Spinal cord (tissue), 10 donors: ENCODE results near the gene SMAD1. TPM values are rescaled to one million over a fixed set of nuclear protein-coding genes. Genes with fewer than 3 reads are reported as not detected.

Experiments
- DNase-seq, 6 donors: peaks; one replicate each; pipeline versions ENCODE4 v3.0.0 to v3.0.0-alpha.2; 2013 to 2015; ENCODE audit warnings: low spot score in 6 of 6, low read depth in 4 of 6
- H3K27ac ChIP-seq: one replicate; pipeline ENCODE4 v1.5.1; 2013; ENCODE audit warnings: low read depth, low read length, control low read depth
- H3K27me3 ChIP-seq: one replicate; pipeline ENCODE4 v1.6.1; 2013; ENCODE audit warnings: low read length; ENCODE audit not compliant: control insufficient read depth, insufficient read depth
- H3K36me3 ChIP-seq: one replicate; pipeline ENCODE4 v1.6.1; 2013; ENCODE audit warnings: low read length; ENCODE audit not compliant: control insufficient read depth, insufficient read depth
- H3K4me1 ChIP-seq: one replicate; pipeline ENCODE4 v1.6.1; 2013; ENCODE audit warnings: low read length; ENCODE audit not compliant: control insufficient read depth, insufficient read depth
- H3K4me3 ChIP-seq: one replicate; pipeline ENCODE4 v1.5.1; 2013; ENCODE audit warnings: low read depth, low read length, control low read depth
- H3K9me3 ChIP-seq: one replicate; pipeline ENCODE4 v1.6.1; 2013; ENCODE audit warnings: low read length; ENCODE audit not compliant: control insufficient read depth, insufficient read depth
- WGBS: methylation state at CpG from one replicate; pipeline ENCODE4 v1.1.5; 2013; ENCODE audit warnings: missing lambda C conversion rate; ENCODE audit not compliant: insufficient coverage; 5-methylcytosine and 5-hydroxymethylcytosine counted together
- polyA plus RNA-seq, 2 donors: library from polyadenylated mRNA; unstranded; fragments of 120-200 nt; gene quantifications; one replicate each; pipeline ENCODE4 v1.2.1, GENCODE V29; 2013; ENCODE audit not compliant: insufficient read length in 2 of 2
- total RNA-seq, 2 donors: library from RNA; depleted of rRNA in 1 of 2; stranded (reverse); fragments of 120-200 nt in 1 of 2; fragments of >200 nt in 1 of 2; gene quantifications; one replicate each; pipeline versions ENCODE4 v1.2.3 to v1.2.4, GENCODE V29; 2013 to 2014
- donor health status: healthy.

Gene SMAD1
- total and polyA plus RNA-seq, 4 donors = 33.8 to 47.7 (median 41.6) TPM

- Histone ChIP-seq H3K4me3 (no peak overlapping the region), H3K27ac (no peak overlapping the region), H3K9me3 (no peaks in the 10 kb centered on the region), H3K36me3 (no peaks in the 10 kb centered on the region), H3K27me3 (no peaks in the 10 kb centered on the region), H3K4me1 (no peaks in the 10 kb centered on the region)
- 83% methylated on average over 2 of the region's 9 CpGs for WGBS
- no peak for DNase-seq
These were observed 3.5 kb downstream of the SMAD1 start for GRCh38 chr4:145485120-145485519.

- H3K27me3 ChIP-seq = no peaks in the 10 kb centered on the region
- H3K36me3 ChIP-seq = no peaks in the 10 kb centered on the region
- H3K4me1 ChIP-seq = no peaks in the 10 kb centered on the region
- DNase-seq = no peak
- WGBS = no CpG with 5 or more reads among the region's 3 CpGs
- no peak overlapping the region for H3K4me3 ChIP-seq
- H3K9me3 ChIP-seq = no peaks in the 10 kb centered on the region
- no peak overlapping the region for H3K27ac ChIP-seq
These were observed 5.0 kb downstream of the SMAD1 start for GRCh38 chr4:145486603-145487002.

GRCh38 chr4:145487631-145488030, 6.0 kb downstream of the SMAD1 start:
- H3K36me3 ChIP-seq = no peaks in the 10 kb centered on the region
- DNase-seq = no peak
- no peak overlapping the region for H3K27ac ChIP-seq
- no peaks in the 10 kb centered on the region for H3K4me1 ChIP-seq
- no CpG with 5 or more reads among the region's 3 CpGs for WGBS
- no peaks in the 10 kb centered on the region for H3K27me3 ChIP-seq
- no peak overlapping the region for H3K4me3 ChIP-seq
- H3K9me3 ChIP-seq = no peaks in the 10 kb centered on the region

GRCh38 chr4:145488310-145488709, 6.7 kb downstream of the SMAD1 start:
- no peaks in the 10 kb centered on the region for H3K36me3 ChIP-seq
- no peaks in the 10 kb centered on the region for H3K4me1 ChIP-seq
- no peak overlapping the region for H3K4me3 ChIP-seq
- DNase-seq = no peak
- no peaks in the 10 kb centered on the region for H3K9me3 ChIP-seq
- no CpG with 5 or more reads among the region's 2 CpGs for WGBS
- H3K27me3 ChIP-seq = no peaks in the 10 kb centered on the region
- H3K27ac ChIP-seq = no peak overlapping the region

- Histone ChIP-seq H3K27me3 (no peaks in the 10 kb centered on the region), H3K9me3 (no peaks in the 10 kb centered on the region), H3K4me3 (no peak overlapping the region), H3K27ac (no peak overlapping the region), H3K36me3 (no peaks in the 10 kb centered on the region), H3K4me1 (no peaks in the 10 kb centered on the region)
- WGBS = 94% methylated on average over 3 of the region's 3 CpGs
- no peak for DNase-seq
These were observed 7.9 kb downstream of the SMAD1 start for GRCh38 chr4:145489556-145489955.

- 83% methylated on average over 1 of the region's 1 CpG for WGBS
- Histone ChIP-seq H3K36me3 (no peaks in the 10 kb centered on the region), H3K4me3 (no peak overlapping the region), H3K4me1 (no peaks in the 10 kb centered on the region), H3K27me3 (no peaks in the 10 kb centered on the region), H3K27ac (no peak overlapping the region), H3K9me3 (no peaks in the 10 kb centered on the region)
- DNase-seq = no peak
These were observed 8.7 kb downstream of the SMAD1 start for GRCh38 chr4:145490361-145490760.

GRCh38 chr4:145490796-145491195, 9.1 kb downstream of the SMAD1 start:
- no peaks in the 10 kb centered on the region for H3K4me1 ChIP-seq
- no peak overlapping the region for H3K27ac ChIP-seq
- H3K9me3 ChIP-seq = no peaks in the 10 kb centered on the region
- H3K4me3 ChIP-seq = no peak overlapping the region
- no peaks in the 10 kb centered on the region for H3K27me3 ChIP-seq
- WGBS = no CpG with 5 or more reads among the region's 1 CpG
- no peak for DNase-seq
- H3K36me3 ChIP-seq = no peaks in the 10 kb centered on the region

- no peak for DNase-seq
- WGBS = 100% methylated on average over 2 of the region's 3 CpGs
- no peaks in the 10 kb centered on the region for H3K4me1 ChIP-seq
- no peak overlapping the region for H3K27ac ChIP-seq
- no peak overlapping the region for H3K4me3 ChIP-seq
- H3K27me3 ChIP-seq = no peaks in the 10 kb centered on the region
- no peaks in the 10 kb centered on the region for H3K9me3 ChIP-seq
- H3K36me3 ChIP-seq = no peaks in the 10 kb centered on the region
These were observed 10.7 kb downstream of the SMAD1 start for GRCh38 chr4:145492376-145492775.

- Histone ChIP-seq H3K27me3 (no peaks in the 10 kb centered on the region), H3K4me1 (no peaks in the 10 kb centered on the region), H3K9me3 (no peaks in the 10 kb centered on the region), H3K27ac (no peak overlapping the region), H3K4me3 (no peak overlapping the region), H3K36me3 (no peaks in the 10 kb centered on the region)
- DNase-seq = no peak
- no CpG with 5 or more reads among the region's 2 CpGs for WGBS
These were observed 11.5 kb downstream of the SMAD1 start for GRCh38 chr4:145493166-145493565.

GRCh38 chr4:145494666-145495270, 13.1 kb downstream of the SMAD1 start:
- Histone ChIP-seq H3K36me3 (no peaks in the 10 kb centered on the region), H3K9me3 (no peaks in the 10 kb centered on the region), H3K4me1 (no peaks in the 10 kb centered on the region), H3K27me3 (no peaks in the 10 kb centered on the region), H3K27ac (no peak overlapping the region), H3K4me3 (no peak overlapping the region)
- 70% methylated on average over 3 of the region's 4 CpGs for WGBS
- peak in 1 of 6 donors; percentile 28 for DNase-seq
